ENCODE measurements around the gene ANKRD65.

DNA sequence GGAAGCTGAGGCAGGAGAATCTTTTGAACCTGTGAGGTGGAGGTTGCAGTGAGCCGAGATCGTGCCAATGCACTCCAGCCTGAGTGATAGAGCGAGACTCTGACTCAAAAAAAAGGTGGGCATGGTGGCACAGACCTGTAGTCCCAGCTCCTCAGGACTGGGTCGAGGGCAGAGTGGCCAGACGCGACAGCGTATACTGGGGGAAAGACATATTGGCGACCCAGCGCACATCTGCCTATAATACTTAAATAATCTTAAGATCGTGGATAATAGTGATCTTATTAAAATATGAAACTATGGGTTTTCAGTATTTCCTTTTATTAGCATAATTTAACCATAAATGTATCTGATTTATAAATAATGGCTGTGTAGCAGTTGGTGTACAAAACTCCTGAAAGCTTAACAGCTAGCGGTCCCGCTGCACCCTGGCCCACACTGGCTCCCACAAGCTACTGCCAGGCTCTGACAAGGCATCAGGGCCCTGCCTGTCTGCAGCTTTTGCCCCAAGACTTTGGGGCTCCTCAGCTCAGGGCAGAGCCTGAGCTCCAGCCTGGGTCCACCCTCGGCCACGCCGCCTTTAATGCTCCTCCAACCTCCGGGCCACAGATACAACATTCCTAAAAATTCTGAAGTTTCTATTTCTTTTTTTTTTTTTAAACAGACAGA lies 43.4 kb downstream of the ANKRD65 start:
- TF ChIP-seq, protein P1, sequence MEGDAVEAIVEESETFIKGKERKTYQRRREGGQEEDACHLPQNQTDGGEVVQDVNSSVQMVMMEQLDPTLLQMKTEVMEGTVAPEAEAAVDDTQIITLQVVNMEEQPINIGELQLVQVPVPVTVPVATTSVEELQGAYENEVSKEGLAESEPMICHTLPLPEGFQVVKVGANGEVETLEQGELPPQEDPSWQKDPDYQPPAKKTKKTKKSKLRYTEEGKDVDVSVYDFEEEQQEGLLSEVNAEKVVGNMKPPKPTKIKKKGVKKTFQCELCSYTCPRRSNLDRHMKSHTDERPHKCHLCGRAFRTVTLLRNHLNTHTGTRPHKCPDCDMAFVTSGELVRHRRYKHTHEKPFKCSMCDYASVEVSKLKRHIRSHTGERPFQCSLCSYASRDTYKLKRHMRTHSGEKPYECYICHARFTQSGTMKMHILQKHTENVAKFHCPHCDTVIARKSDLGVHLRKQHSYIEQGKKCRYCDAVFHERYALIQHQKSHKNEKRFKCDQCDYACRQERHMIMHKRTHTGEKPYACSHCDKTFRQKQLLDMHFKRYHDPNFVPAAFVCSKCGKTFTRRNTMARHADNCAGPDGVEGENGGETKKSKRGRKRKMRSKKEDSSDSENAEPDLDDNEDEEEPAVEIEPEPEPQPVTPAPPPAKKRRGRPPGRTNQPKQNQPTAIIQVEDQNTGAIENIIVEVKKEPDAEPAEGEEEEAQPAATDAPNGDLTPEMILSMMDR (IDR thresholded peaks at IDR 0.05), result no peak
- no peak for TF ChIP-seq POLR2A (IDR thresholded peaks at IDR 0.05)
